ENCODE results near the gene MAP4K2.
"Not testable (repeated sequence)": the region's sequence is repeated elsewhere in the genome, so short reads cannot be mapped to it uniquely, and the experiment has no call there.

MAP4K2 gene

DNA sequence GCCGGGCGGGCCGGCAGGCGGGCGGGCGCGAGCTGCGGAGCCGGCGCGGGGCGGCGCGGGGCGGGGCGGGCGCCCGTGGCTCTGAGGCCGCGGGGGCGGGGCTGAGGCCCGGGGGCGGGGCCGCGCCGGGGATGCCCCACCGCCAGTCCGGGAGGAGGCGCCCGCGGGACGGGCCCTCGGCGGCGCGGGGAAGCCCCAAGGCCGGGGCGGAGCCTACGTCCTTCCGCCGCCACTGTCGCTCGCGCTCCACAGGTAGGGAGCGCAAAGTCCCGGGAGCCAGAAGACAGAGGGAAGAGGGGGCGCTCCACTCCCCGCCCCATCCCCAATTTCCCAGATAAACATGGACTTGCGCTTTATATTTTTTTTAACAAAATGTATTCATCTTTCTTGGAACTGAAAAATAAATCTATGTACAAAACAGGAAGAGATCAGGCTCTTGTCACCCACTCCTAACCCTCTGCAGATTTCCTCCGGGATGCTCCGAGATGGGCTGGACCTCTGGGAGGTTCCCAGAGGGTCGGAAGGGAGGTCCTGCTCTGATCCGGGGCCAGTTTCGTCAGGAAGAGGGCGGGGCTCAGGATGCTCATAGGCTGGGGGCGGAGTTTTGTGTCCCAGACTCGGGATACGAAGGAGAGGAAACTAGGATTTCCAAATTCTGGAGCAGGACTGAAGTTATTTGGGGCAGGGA lies at the start of gene MAP4K2:
MAP4K2 (minus strand) TSS at position 57 of the 688 bp plus-strand sequence. CDS start 65 bp downstream, outside the sequence.
- peak; percentile 84 for DNase-seq (ENCODE audit: low spot score)

DNA sequence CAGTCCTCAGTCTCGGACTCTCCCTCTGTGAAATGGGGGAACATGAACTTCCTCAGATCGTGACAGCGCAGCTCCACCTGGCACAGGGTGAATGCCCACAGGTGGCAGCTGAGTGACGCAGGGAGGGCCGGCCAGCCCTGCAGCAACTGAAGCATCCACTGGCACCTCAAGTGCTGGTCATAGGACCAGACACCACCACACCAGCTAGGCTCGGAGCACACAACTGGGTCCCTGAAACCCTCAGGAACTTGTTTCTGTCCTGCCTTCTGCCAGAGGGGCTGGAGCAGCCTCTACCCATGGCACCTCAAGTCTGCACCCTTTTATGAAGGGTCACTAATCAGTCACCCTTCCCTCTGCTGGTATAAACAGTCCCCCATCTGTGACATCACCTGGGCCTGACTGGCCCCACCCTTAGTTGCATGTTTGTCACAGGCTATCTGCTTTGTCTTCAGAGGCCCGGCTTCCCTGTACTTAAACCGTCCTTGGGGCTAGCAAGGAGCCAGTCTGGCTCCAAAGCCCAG lies 48.9 kb upstream of the MAP4K2 start:
- DNase-seq (ENCODE audit: low spot score) = no peak

DNA sequence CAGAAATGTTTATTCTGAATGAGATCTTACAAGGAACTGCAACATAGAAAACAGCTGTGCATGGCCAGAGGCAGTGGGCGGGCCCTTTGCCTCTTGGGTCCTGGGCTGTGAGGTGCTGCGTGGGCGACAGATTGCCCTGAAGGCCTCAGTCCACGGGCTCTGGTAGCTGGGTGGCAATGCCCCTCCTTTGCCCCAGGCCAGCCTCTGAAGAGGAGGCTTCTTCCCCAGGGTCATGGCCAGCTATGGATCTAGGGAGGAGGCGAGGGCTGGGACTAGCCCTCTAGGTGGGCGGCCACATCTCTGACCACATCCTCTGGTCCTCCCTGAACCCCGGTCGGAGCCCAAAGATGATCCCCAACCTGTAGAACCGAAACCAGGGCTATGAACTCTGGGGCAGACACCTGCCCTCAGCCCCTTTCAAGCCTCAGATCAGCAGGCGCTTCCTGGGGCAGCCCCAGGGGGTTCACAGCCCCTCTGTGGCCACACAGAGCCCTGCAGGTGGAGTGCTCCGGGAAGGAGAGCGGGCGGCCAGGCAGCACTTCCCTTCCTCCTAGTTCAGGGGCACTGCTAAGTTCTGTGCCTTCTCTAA lies 48.1 kb upstream of the MAP4K2 start:
- DNase-seq (ENCODE audit: low spot score) = peak; percentile 52

DNA sequence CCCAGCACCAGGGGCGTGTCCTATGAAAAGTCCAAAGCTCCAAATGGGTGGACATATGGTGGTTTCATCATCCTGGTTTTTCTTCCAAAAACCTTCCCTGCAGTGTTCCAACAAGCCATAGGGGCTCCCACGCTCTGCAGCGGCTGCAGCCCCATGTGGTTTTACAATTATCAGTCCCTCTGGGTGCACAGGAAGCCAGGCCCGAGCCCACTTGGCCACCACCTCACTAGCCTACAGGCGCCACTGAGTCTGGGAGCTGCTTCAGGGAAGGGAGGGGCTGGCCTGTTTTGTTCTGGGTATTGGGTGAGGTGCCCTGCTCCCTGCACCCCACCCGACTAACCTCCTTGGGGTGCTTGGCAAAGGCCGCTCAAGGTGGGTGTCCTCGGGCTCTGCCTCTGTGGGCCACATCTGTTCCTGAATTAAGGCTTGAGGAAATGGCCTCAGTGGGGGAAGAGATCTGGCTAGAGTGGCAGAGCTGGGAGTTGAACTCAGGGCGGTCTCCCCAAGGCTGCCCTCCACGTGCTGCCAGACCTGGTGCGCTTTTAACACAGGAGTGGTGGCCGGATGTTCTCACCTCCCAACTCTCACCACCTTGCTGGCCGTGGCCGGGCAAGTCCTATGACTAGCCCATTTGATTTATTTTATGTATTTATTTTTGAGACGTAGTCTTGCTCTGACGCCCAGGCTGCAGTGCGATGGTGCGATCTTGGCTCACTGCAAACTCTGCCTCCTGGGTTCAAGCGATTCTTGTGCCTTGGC lies 46.8 kb upstream of the MAP4K2 start:
- no peak for DNase-seq (ENCODE audit: low spot score)

DNA sequence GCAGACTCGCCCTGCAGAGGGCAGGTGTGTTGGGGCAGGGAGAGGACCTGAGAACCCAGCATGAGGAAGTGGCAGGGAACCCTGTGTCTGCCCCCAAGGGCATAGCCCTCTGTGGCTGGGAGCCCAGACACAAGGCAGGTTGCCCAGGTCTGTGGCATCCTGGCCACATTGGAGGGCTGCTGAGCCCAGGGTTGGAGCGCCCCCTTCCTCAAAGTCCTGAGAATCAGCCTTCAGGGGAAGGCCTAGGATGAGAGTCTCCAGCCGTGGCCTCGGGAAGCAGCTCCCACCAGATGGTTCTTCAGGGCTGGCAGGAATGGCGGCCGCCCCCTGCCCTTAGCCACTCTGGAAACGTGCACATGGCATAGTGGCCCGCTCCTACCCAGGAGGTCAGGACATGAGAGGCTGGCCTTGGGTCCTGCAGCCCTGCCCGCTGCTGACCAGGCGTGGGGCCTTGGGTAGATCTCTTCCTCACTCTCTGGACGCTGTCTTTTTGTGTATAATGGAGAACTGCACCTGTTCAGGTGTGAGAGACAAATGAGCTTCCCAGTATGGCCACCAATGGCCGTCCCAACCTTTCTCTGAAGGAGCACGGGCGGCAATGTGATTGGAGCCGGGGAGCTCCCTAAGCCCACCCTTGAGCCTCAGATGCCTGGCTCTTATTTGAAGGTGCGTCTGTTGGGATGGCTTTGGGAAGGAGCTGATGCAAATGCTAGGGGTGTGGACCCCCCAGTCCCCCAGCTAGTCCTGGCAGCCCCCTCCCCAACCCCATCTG lies 46.0 kb upstream of the MAP4K2 start:
- no peak for DNase-seq (ENCODE audit: low spot score)

DNA sequence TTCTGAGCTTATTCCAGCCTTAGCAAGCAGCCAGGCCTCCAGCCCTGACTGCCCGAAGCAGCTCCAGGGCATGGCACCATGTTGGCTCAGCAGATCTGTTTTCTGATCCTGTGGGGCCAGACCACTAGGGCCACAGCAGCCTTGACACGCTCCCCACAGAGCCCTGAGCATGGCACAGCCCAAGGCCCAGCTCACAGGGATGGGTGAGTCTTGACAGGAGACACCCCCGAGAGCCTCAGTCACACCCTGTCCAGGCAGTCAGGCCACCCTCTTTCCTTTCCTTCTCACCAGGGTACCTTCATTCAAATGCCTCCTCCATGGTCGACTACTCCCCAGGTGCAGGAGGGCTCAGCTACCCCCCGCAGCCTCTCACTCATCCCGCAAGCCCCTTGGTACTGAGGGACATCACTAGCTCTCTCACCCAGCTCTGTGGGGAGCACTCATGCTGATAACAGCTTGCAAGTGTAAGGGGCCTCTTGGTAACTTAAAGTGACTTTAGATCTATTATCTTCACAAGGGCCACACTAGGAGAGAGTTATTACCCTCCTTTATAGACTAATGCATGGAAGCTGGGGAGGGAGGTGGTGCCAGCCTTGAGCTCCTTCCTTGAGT lies 45.3 kb upstream of the MAP4K2 start:
- no peak for DNase-seq (ENCODE audit: low spot score)

DNA sequence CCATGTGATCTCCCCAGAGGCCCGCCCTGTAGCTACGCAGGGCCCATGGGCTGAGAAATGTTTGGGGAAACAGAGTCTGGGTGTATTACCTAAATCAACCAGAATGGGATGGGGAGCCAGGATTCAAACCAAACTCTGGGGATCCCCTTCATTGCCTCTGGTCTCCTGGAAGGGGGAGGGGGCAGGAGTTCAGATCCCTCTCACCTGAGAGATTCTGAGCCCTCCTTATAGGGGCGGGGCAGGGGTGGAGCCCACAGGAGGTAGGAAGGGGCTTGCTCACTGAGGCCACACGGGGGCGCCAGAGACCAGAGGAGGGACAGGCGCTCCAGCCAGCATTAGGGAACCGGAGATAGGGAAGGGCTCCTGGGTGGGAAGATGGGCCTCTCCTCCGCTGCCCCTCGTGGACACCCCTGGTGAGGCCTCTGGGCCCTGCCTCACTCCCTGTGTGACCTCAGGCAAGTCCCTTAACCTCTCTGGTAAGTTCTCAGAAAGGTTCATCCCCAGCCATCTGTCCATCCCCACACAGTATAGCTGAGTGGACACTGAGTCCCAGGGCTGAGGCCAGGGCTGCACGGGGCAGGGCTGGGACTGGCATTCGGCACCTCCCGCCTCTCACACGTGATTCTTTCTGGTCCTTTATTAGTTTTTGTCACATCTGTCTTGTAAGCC lies 44.1 kb upstream of the MAP4K2 start:
- DNase-seq (ENCODE audit: low spot score) = peak; percentile 92

DNA sequence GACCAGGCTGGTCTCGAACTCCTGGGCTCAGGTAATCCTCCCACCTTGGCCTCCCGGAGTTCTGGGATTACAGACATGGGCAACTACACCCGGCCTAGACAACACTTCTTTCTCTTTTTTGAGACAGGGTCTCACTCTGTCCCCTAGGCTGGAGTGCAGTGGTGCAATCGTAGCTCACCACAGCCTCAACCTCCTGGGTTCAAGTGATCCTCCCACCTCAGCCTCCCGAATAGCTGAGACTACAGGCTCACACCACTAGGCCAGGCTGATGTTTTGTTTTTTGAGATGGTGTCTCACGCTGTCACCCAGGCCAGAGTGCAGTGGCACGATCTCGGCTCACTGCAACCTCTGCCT lies 42.7 kb upstream of the MAP4K2 start:
- not testable (repeated sequence) for DNase-seq (ENCODE audit: low spot score)

DNA sequence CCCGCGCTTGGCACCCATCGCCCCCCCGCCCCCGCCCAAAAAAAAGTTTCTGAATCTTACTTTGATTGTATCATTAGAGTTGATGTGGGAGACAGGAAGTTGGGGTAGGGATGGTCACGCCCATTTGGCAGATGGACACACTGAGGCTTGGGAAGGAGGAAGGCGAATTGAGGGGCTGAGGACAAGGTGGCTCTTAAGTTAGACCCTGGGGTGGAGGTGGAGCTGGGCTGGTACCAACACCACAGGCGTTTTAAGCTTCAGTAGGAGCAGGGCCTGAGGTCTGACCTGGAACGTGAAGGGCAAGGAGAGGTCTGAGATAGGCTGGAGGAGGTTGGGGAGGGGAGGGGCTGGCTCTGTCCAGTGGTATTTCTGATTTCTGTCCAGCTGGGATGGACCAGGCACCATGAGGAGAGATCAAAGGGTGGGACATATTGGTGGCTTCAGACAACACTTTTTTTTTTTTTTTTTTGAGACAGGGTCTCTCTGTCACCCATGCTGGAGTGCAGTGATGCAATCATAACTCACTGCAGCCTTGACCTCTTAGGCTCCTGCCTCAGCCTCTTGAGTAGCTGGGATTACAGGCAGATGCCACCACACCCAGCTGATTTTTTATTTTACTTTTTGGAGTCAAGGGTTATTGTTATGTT lies 42.2 kb upstream of the MAP4K2 start:
- no peak for DNase-seq (ENCODE audit: low spot score)

DNA sequence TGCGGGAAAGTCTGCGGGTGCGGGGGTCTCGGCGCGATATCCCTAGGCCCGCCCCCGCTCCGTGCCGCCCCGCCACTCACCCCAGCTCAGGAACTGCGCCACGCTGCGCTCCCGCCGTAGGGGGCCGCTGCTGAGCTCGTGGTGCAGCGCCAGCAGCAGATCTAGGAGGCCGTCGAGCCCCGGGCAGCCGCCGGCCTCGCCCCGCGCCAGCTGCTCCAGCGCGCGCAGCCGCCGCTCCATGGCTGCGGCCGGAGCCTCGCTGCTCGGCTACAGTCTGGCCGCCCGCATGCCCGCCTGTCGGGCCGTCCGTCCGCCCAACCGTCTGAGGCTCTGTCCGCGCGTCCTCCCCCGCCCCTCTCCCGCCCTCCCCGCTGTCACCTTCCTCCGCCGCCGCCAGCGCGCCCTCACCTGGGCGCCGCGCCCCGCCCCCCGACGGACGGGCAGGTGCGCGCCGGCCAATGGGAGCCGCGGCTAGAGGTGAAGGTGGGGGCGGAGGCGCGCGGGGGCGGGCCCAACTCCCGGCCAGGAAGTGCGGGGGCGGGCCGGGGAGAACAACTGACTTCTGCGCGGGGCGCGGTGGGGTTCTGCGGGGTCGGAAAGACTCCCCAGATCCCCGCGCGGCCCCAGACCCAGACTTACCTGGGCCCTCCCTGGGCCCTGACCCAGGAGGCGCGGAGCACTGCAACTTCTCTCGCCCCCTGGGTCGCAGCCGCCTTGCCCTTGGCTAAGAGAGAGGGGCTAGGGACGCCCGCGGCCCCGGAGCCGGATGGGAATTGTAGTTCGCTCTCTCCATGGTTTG lies 41.5 kb upstream of the MAP4K2 start, which contains the start of gene CDC42BPG:
CDC42BPG (minus strand) TSS at position 324 of the 799 bp plus-strand sequence; CDS start at position 240, 84 bp downstream.
- peak; percentile 76 for DNase-seq (ENCODE audit: low spot score)

DNA sequence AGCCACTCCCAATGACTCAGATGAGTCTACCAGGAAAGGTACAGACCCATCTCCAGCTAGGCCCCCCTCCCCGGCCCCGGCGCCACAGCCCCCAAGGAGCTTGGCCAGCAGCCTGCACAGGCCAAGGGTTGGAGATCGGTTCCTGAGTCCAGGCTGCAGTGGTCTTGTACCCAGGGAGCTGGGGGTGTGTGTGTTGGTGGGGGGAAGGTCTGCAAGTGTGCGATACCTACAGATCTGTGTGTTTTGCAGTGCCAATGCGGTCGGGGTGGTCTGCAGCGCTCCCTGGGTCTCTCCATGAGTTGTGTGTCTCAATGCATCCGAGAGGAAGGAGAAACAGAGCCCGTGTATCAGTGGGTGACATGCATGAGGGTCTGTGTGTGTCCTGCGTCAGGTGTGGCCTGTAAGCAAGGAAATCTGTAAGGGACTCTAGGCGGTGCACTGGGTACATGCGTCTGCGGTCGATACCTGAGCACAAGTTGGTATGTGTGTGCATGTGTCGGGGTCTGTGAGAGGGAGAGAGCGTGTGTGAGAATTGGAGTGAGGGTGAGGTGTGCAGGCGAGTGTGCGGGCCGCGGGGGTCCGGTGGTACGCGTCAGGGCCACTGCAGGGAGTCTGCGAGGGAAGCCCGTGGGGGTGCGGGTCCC lies 40.8 kb upstream of the MAP4K2 start:
- no peak for DNase-seq (ENCODE audit: low spot score)

DNA sequence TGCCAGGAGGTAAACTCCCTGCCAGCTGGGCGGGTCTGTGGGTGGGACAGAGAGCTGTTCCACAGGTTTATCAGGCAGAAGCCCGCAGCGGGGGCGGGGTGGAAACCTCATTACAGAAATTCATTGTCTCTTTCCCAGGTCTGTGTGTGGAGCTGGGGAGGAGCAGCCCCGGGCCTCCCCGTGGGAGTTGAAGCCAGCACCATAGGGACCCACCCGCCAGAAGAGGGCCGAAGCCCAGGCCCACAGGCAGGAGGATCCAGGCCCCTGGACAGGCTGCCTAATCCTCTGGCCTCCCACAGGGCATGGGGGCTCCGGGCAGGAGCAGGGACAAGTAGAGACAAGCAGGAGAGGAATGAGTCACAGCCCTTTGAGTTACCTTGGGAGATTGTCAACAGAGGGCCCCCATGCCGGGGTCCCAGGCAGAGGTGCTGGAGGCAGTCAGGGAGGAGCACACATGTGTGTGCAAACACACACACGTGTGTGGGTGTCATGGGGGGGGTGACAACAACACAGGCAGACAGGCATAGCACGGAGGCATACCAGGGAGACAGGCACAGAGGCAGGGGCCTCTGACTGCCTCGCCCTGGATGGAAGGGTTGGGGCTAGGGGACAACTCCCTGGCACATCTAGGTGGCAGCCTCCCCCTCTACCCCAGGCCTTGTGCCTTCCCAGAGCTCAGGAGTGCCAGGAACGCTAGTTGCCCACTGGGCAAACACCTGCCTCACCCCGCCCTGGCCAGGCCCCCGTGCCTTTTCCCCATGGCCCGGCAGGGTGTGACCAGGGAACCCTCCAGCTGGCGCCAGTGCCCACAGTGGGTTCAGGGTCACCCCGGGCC lies 40.1 kb upstream of the MAP4K2 start:
- DNase-seq (ENCODE audit: low spot score) = no peak

DNA sequence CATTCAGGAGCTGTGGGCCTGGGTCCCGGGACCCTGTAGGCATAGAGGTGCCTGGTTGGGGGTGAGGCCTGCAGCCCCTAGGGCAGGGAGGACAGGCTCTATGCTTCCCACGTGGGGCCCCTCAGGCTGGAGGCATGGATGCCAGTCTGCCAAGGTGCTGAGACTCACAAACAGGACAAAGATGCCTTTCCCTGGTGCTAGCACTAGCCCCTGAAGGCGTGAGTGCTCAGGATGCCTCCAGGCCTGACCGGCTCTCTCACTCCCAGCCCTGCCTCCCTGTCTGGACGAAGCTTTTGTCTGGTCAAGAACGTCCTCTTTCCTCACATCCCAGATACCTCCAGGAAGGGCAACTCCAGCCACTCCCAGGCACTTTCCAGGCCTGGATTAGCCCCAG lies 39.3 kb upstream of the MAP4K2 start:
- DNase-seq (ENCODE audit: low spot score) = no peak

DNA sequence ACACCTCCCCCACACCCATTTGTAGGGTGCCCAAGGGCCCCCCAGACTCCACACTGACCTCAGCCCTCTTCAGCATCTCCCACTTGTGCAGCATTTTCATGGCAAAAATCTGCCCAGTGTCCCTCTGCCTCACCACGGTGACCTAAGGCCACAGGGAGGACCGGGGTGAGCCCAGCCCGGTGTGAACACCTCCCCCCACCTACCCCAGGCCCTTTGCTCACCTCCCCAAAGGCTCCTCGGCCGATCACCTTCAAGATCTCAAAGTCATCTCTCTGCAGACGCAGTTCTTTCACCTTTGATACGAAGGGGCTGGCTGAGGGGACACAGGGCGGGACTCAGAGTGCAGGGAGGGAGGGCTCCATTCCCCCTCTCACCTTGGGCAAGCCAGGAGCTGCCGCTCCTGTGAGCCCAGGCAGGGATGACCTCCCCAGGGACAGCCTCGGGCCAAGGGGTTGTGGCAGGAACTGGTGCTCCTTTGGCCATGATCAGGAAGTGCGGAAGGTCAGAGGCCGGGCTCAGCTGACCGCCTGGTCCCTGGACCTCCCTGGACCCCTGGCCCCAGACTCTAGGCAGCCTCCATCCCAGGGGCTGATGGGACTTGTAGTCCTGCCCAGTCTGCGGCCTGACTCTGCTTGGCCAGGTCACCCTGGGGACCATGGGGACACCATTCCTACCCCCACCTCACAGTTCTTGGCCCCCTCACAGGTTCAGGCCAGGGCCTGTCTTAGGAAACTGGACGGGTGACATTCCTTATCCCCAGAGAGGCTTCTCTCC lies 38.8 kb upstream of the MAP4K2 start:
- DNase-seq (ENCODE audit: low spot score) = no peak

DNA sequence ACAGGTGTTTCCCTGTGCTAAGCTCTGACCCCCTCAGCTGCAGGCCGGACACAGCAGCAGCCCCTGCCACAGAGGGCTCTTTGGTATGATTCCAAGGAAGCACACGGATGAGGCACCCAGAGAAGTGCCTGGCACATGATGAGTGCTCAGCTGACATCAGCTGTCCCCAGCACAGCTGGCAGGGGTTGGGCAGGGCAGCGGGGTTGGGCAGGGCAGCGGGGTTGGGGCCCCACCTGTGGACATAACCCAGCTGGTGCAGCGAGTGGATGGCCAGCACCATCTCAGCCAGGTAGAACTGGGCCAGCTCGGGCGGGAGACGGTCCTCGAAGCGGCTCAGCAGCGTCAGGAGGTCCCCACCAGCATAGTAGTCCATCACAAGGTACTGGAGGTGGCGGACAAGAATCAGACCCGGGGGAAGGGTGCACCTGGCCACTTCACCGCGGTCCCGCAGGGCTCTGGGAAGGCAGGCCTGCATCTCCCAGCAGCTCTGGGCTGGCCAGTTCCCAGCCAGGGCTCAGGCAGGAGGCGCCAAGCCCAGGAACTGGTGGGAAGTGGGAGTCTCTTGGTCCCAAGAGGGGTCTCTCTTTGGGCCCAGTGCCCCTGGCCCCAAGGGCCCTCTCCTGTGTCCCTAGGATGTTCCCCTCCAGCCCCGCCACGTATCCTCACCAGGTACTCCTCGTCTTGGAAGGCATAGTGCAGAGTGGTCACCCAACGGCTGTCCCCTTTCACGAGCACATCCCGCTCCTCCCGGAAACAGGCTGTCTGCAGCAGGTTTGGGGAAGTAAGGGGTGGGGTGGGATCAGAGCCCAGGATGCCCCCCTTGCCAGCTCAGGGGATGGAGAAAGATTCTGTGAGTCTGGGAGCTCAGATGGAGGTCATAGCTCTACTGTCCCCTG lies 37.1 kb upstream of the MAP4K2 start:
- no peak for DNase-seq (ENCODE audit: low spot score)

DNA sequence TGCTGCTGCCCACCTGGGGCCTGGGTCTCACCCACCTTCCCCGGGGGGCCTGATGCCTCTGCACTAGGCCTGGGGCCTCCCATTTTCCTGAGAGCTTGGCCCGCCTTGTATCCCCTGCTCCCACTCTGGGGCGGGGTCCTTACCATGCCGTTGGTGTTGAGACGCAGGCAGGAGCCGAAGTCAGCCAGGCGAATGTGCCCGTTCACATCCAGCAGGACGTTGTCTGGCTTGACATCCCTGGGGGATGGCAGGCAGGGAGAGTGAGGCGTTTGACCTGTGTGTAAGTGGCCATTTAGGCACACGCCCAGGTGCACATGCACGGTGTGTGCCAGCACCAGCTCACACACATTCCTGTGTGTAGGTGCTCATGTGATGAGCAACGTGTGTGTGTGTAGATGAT lies 36.3 kb upstream of the MAP4K2 start:
- DNase-seq (ENCODE audit: low spot score) = no peak
